ENCODE data around the gene COL21A1. TPM values are rescaled to one million over a fixed set of nuclear protein-coding genes. Genes with fewer than 3 reads are reported as not detected.

Gene COL21A1
- total RNA-seq, 6 experiments from 2014 or later: not detected

DNA sequence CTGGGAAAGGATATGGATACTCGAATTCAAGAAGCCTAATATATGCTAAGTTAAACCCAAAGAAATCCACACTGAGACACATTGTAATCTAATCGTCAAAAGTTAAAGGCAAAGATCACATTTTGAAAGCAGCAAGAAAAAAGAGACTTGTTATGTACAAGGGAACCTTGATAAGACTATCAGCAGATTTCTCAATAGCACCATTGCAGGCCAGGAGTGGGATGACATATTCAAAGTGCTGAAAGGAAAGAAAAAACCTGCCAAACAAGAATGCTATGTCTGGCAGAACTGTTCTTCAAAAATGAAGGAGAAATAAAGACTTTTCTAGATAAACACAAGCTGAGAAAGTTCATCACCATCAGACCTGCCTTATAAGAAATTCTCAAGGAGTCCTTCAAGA, 75.2 kb downstream of the COL21A1 start:
- Mint-ChIP-seq H3K4me1 (ENCODE audit: low read depth) (peaks cover 10% of the 10 kb centered on the region; the same call in 1 of the 2 replicates), H3K27ac (no peak overlapping the region), H3K9me3 (peaks cover 32% of the 10 kb centered on the region), H3K27me3 (ENCODE audit: insufficient read depth) (peaks cover 3% of the 10 kb centered on the region; the same call in 1 of the 2 replicates), H3K36me3 (ENCODE audit: low read depth) (0 out of 2 replicates have a peak, but pooled peaks cover 4% of the 10 kb centered on the region), H3K4me3 (no peak overlapping the region)
- no peak for DNase-seq
- no peak for TF ChIP-seq CTCF (IDR thresholded peaks at IDR 0.05)

DNA sequence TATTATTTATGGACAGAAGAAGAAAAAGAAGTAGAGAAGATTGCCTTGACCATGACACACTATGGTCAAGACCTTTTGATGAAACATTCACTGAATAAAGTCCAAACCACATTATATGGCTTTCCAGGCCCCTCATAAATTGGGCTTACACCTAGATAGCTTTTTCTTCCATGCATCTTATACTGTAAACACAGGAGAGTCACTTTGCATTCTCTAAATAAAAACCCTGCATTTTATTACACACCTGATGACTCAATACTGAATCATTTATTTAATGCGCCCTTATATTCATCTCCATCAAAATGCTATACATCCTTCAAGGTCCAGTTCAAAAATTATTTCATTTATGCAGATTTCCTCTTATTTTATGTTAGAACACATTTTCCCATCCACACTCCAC, 78.0 kb downstream of the COL21A1 start:
- Mint-ChIP-seq H3K4me1 (ENCODE audit: low read depth) (peaks cover 10% of the 10 kb centered on the region; the same call in 1 of the 2 replicates), H3K27ac (no peak overlapping the region), H3K9me3 (peaks cover 17% of the 10 kb centered on the region), H3K4me3 (no peak overlapping the region), H3K36me3 (ENCODE audit: low read depth) (no peaks in the 10 kb centered on the region), H3K27me3 (ENCODE audit: insufficient read depth) (peaks cover 3% of the 10 kb centered on the region; the same call in 1 of the 2 replicates)
- TF ChIP-seq CTCF (IDR thresholded peaks at IDR 0.05): no peak
- DNase-seq: no peak

DNA sequence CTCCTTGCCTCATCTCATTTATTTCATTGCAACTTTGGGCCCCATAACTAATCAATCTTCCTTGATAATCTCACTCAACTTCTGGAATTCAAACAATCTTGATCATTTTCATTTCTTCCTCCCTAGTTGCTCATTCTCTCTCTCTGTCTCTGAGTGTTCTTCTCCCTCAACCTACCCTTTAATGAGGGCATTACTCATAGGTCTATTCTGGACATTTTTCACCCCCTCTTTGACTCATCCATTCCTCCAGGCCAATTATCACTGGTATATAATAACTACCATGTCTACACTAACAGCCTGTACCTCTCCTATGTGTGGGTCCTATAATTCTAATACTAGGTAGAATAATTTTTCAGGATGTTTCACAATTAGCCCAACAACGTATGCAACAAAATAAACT, 78.8 kb downstream of the COL21A1 start:
- peaks cover 10% of the 10 kb centered on the region; the same call in 1 of the 2 replicates for H3K4me1 Mint-ChIP-seq (ENCODE audit: low read depth)
- peaks cover 14% of the 10 kb centered on the region for H3K9me3 Mint-ChIP-seq
- H3K4me3 Mint-ChIP-seq: no peak overlapping the region
- H3K36me3 Mint-ChIP-seq (ENCODE audit: low read depth): no peaks in the 10 kb centered on the region
- H3K27ac Mint-ChIP-seq: no peak overlapping the region
- H3K27me3 Mint-ChIP-seq (ENCODE audit: insufficient read depth): peaks cover 3% of the 10 kb centered on the region; the same call in 1 of the 2 replicates
- peak; percentile 19 for DNase-seq
- TF ChIP-seq CTCF (IDR thresholded peaks at IDR 0.05): no peak

DNA sequence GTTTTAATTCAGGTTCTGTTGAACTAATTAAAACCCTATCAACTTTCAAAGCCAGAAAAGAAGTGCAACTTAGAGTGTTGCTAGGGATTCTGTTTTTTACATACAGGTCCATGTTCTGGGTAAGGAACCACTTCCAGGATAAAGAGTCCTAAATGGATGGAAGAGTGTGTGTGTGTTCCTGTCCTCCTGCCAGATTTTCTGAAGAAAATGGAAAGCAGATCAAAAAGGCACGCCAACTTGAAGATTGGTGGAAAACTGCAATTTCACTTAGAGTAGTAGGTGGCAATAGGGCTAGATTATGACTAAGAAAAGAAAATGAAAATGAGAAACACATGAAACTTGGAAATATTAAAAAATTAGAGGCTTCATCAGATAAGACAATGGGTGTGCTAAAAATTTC, 85.3 kb downstream of the COL21A1 start:
- Mint-ChIP-seq H3K9me3 (no peaks in the 10 kb centered on the region), H3K4me1 (ENCODE audit: low read depth) (no peaks in the 10 kb centered on the region), H3K27me3 (ENCODE audit: insufficient read depth) (no peaks in the 10 kb centered on the region; the same call in 1 of the 2 replicates), H3K36me3 (ENCODE audit: low read depth) (no peaks in the 10 kb centered on the region), H3K27ac (no peak overlapping the region), H3K4me3 (no peak overlapping the region)
- TF ChIP-seq CTCF (IDR thresholded peaks at IDR 0.05): no peak
- DNase-seq: no peak

DNA sequence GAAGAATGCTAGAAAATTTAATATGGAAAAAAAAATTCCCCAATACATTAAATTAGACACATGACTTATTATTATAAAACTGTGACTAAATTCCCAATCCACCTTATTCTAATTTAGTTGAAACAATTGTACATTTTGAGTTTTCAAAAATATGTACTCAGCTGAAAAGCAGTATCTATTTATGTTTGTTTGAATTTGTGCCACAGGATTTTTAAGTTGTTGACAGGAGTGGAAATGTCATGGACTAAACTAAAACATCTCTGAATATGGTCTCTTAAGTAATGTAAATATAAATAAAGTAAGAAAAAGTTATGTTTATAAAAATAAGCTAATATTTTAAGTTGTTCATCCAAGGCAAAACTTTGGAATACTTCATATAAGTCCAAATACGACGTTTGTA, 86.9 kb downstream of the COL21A1 start:
- no peak for DNase-seq
- H3K27ac Mint-ChIP-seq: no peak overlapping the region

More for the DNA sequence above, 86.9 kb downstream of the COL21A1 start:
- no peaks in the 10 kb centered on the region for H3K36me3 Mint-ChIP-seq (ENCODE audit: low read depth)
- TF ChIP-seq CTCF (IDR thresholded peaks at IDR 0.05): no peak
- H3K9me3 Mint-ChIP-seq: no peaks in the 10 kb centered on the region
- H3K4me3 Mint-ChIP-seq: no peak overlapping the region
- H3K27me3 Mint-ChIP-seq (ENCODE audit: insufficient read depth): no peaks in the 10 kb centered on the region; the same call in 1 of the 2 replicates
- no peaks in the 10 kb centered on the region for H3K4me1 Mint-ChIP-seq (ENCODE audit: low read depth)
